Parathyroid adenoma (tissue), 2 donors: Measurements from ENCODE around the gene CDC23.

Experiments used
- H2AFZ ChIP-seq: fragments of 300-600 bp; sonication (generic); one replicate; pipeline ENCODE4 v1.7.0; 2017; ENCODE audit warnings: antibody characterized with exemption, mild to moderate bottlenecking
- H3K27ac ChIP-seq: fragments of 300-600 bp; sonication (generic); one replicate; pipeline ENCODE4 v1.7.0; 2017
- H3K27me3 ChIP-seq: fragments of 300-600 bp; sonication (generic); one replicate; pipeline ENCODE4 v1.7.0; 2017; ENCODE audit warnings: low read length; ENCODE audit not compliant: control insufficient read depth, insufficient read depth
- H3K36me3 ChIP-seq: fragments of 300-600 bp; sonication (generic); one replicate; pipeline ENCODE4 v1.7.0; 2017; ENCODE audit warnings: low read length; ENCODE audit not compliant: control insufficient read depth, insufficient read depth
- H3K4me1 ChIP-seq: fragments of 300-600 bp; sonication (generic); one replicate; pipeline ENCODE4 v1.7.0; 2017; ENCODE audit warnings: control low read depth
- H3K4me2 ChIP-seq: fragments of 300-600 bp; sonication (generic); one replicate; pipeline ENCODE4 v1.7.0; 2017; ENCODE audit warnings: low read length
- H3K4me3 ChIP-seq: fragments of 300-600 bp; sonication (generic); one replicate; pipeline ENCODE4 v1.7.0; 2017; ENCODE audit warnings: low read depth, low read length
- H3K79me2 ChIP-seq: fragments of 300-600 bp; sonication (generic); one replicate; pipeline ENCODE4 v1.7.0; 2017; ENCODE audit warnings: control low read depth
- H3K9ac ChIP-seq: fragments of 300-600 bp; sonication (generic); one replicate; pipeline ENCODE4 v1.7.0; 2017; ENCODE audit warnings: mild to moderate bottlenecking
- H3K9me3 ChIP-seq: fragments of 300-600 bp; sonication (generic); one replicate; pipeline ENCODE4 v1.7.0; 2017; ENCODE audit warnings: low read length; ENCODE audit not compliant: control insufficient read depth
- CTCF ChIP-seq: fragments of 300-600 bp; sonication (generic); IDR thresholded peaks from one replicate; pipeline ENCODE4 v1.7.0; 2017; ENCODE audit warnings: antibody characterized with exemption, mild to moderate bottlenecking
- donor health status: primary hyperparathyroidism.

The CDC23 gene

GRCh38 chr5:138230261-138230660 lies 17.1 kb upstream of the CDC23 start:
- Histone ChIP-seq H3K9me3 (no peaks in the 10 kb centered on the region), H3K4me1 (no peaks in the 10 kb centered on the region), H2AFZ (no peak overlapping the region), H3K9ac (no peak overlapping the region), H3K4me3 (no peak overlapping the region), H3K27ac (no peak overlapping the region), H3K4me2 (no peak overlapping the region), H3K36me3 (no peaks in the 10 kb centered on the region), H3K27me3 (no peaks in the 10 kb centered on the region), H3K79me2 (no peaks in the 10 kb centered on the region)
- TF ChIP-seq CTCF, result no peak

- Histone ChIP-seq H3K4me1 (no peaks in the 10 kb centered on the region), H3K27me3 (no peaks in the 10 kb centered on the region), H3K36me3 (no peaks in the 10 kb centered on the region), H3K27ac (no peak overlapping the region), H3K9me3 (no peaks in the 10 kb centered on the region), H3K79me2 (no peaks in the 10 kb centered on the region), H3K4me3 (no peak overlapping the region), H3K9ac (no peak overlapping the region), H2AFZ (no peak overlapping the region), H3K4me2 (no peak overlapping the region)
- TF ChIP-seq CTCF, result no peak
Measured at GRCh38 chr5:138229387-138229786, 16.3 kb upstream of the CDC23 start.

- Histone ChIP-seq H3K4me3 (no peak overlapping the region), H3K4me1 (no peaks in the 10 kb centered on the region), H3K27me3 (no peaks in the 10 kb centered on the region), H3K4me2 (no peak overlapping the region), H2AFZ (no peak overlapping the region), H3K79me2 (no peaks in the 10 kb centered on the region), H3K36me3 (no peaks in the 10 kb centered on the region), H3K27ac (no peak overlapping the region), H3K9me3 (no peaks in the 10 kb centered on the region), H3K9ac (no peak overlapping the region)
- TF ChIP-seq CTCF, result no peak
Measured at GRCh38 chr5:138226910-138227309, 13.8 kb upstream of the CDC23 start.

GRCh38 chr5:138224712-138225111 lies 11.6 kb upstream of the CDC23 start:
- no peaks in the 10 kb centered on the region for H3K4me1 ChIP-seq
- no peak overlapping the region for H3K4me2 ChIP-seq
- no peak for TF ChIP-seq CTCF
- no peaks in the 10 kb centered on the region for H3K79me2 ChIP-seq
- H3K27ac ChIP-seq, result no peak overlapping the region
- H3K27me3 ChIP-seq, result no peaks in the 10 kb centered on the region
- H3K36me3 ChIP-seq, result no peaks in the 10 kb centered on the region
- no peak overlapping the region for H3K4me3 ChIP-seq
- H2AFZ ChIP-seq, result no peak overlapping the region
- no peaks in the 10 kb centered on the region for H3K9me3 ChIP-seq
- H3K9ac ChIP-seq, result no peak overlapping the region

GRCh38 chr5:138223532-138223931 lies 10.4 kb upstream of the CDC23 start:
- no peaks in the 10 kb centered on the region for H3K9me3 ChIP-seq
- no peak overlapping the region for H3K27ac ChIP-seq
- H3K79me2 ChIP-seq, result no peaks in the 10 kb centered on the region
- H3K4me3 ChIP-seq, result no peak overlapping the region
- H3K9ac ChIP-seq, result no peak overlapping the region
- no peak overlapping the region for H2AFZ ChIP-seq
- no peaks in the 10 kb centered on the region for H3K27me3 ChIP-seq
- no peak for TF ChIP-seq CTCF
- no peaks in the 10 kb centered on the region for H3K36me3 ChIP-seq
- no peaks in the 10 kb centered on the region for H3K4me1 ChIP-seq
- no peak overlapping the region for H3K4me2 ChIP-seq
